MM.1S (cell line): ENCODE measurements around the gene RAB25.
A peak's percentile ranks its signal among the peaks of the same experiment; 100 is the strongest.

Experiments used
- DNase-seq: peaks from one replicate; pipeline ENCODE4 v3.0.0-alpha.2; 2015
- H2AFZ ChIP-seq: fragments of 300-600 bp; sonication (generic); 2 replicates; pipeline ENCODE4 v1.6.0; 2016; ENCODE audit warnings: antibody characterized with exemption, low read length
- H3F3A ChIP-seq: fragments of 300-600 bp; sonication (generic); 2 replicates; pipeline ENCODE4 v1.6.1; 2016; ENCODE audit warnings: mild to moderate bottlenecking, antibody characterized with exemption, low read length, moderate library complexity, mixed read lengths; ENCODE audit not compliant: insufficient read depth
- H3K27ac ChIP-seq: fragments of 300-600 bp; sonication (generic); 2 replicates; pipeline ENCODE4 v1.5.1; 2016; ENCODE audit warnings: mild to moderate bottlenecking, low read length
- H3K27me3 ChIP-seq: fragments of 300-600 bp; sonication (generic); replicated peaks from 2 replicates; pipeline ENCODE4 v1.6.0; 2016; ENCODE audit warnings: low read length; ENCODE audit not compliant: insufficient read depth
- H3K36me3 ChIP-seq: fragments of 300-600 bp; sonication (generic); replicated peaks from 2 replicates; pipeline ENCODE4 v1.6.1; 2016; ENCODE audit warnings: mild to moderate bottlenecking, low read length, mixed read lengths; ENCODE audit not compliant: insufficient read depth
- H3K4me1 ChIP-seq: fragments of 300-600 bp; sonication (generic); 2 replicates; pipeline ENCODE4 v1.6.1; 2016; ENCODE audit warnings: low read length, mixed read lengths
- H3K4me2 ChIP-seq: fragments of 300-600 bp; sonication (generic); 2 replicates; pipeline ENCODE4 v1.6.0; 2016; ENCODE audit warnings: low read depth, low read length
- H3K4me3 ChIP-seq: fragments of 300-600 bp; sonication (generic); 2 replicates; pipeline ENCODE4 v1.5.1; 2016; ENCODE audit warnings: low read length, mixed read lengths
- H3K79me2 ChIP-seq: fragments of 300-600 bp; sonication (generic); 2 replicates; pipeline ENCODE4 v1.6.1; 2016; ENCODE audit warnings: mixed run types, low read length, mixed read lengths
- H3K9ac ChIP-seq: fragments of 300-600 bp; sonication (generic); 2 replicates; pipeline ENCODE4 v1.6.1; 2016; ENCODE audit warnings: low read length, mixed read lengths
- H3K9me2 ChIP-seq: fragments of 300-600 bp; sonication (generic); replicated peaks from 2 replicates; pipeline ENCODE4 v1.6.1; 2016; ENCODE audit warnings: mild to moderate bottlenecking, low read length, mixed read lengths; ENCODE audit not compliant: insufficient read depth
- H3K9me3 ChIP-seq: fragments of 300-600 bp; sonication (generic); replicated peaks from 2 replicates; pipeline ENCODE4 v1.6.1; 2016; ENCODE audit warnings: mild to moderate bottlenecking, low read length, mixed read lengths; ENCODE audit not compliant: insufficient read depth
- H4K20me1 ChIP-seq: fragments of 300-600 bp; sonication (generic); 2 replicates; pipeline ENCODE4 v1.6.1; 2016; ENCODE audit warnings: mild to moderate bottlenecking, low read length, moderate library complexity, mixed read lengths; ENCODE audit not compliant: insufficient read depth
- EZH2 ChIP-seq: fragments of 300-600 bp; sonication (generic); optimal IDR thresholded peaks from 2 replicates; pipeline ENCODE3; 2017; ENCODE audit warnings: low read depth, mild to moderate bottlenecking, antibody characterized with exemption, low read length, mixed read lengths
- EZH2phosphoT487 ChIP-seq: fragments of 300-600 bp; sonication (generic); IDR thresholded peaks from 2 replicates; pipeline ENCODE4 v1.6.1; 2018; ENCODE audit warnings: antibody characterized with exemption, low read length
- TF ChIP-seq, protein P1 (sequence below): fragments of 300-600 bp; sonication (generic); IDR thresholded peaks from 2 replicates; pipeline ENCODE4 v1.5.1; 2016; ENCODE audit warnings: antibody characterized with exemption, low read length, mixed read lengths

RAB25 gene

DNA sequence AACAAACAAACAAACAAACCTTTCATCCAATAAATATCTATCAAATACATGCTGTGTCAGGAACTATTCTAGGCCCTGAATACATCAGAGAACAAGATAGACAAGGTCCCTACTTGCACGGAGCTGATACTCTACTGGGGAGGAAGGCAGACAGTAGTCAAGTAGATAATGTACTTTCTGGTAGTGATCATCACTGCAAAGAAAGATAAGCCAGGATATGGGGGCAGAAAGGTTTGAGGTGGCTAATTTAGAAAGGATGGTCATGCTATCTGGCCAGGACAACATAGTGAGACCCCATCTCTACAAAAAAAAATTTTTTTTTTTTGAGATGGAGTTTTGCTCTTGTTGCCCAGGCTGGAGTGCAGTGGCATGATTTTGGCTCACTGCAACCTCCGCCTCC lies 30.6 kb downstream of the RAB25 start:
- Histone ChIP-seq H3K9me3 (no peaks in the 10 kb centered on the region), H3K27ac (no peak overlapping the region), H3K36me3 (no peaks in the 10 kb centered on the region), H3K79me2 (no peaks in the 10 kb centered on the region), H3K9me2 (no peaks in the 10 kb centered on the region), H3K27me3 (no peaks in the 10 kb centered on the region), H3K4me2 (no peak overlapping the region), H2AFZ (no peak overlapping the region), H3F3A (no peaks in the 10 kb centered on the region), H3K9ac (no peak overlapping the region), H3K4me3 (no peak overlapping the region), H3K4me1 (peaks cover 16% of the 10 kb centered on the region), H4K20me1 (no peaks in the 10 kb centered on the region)
- TF ChIP-seq, protein P1, sequence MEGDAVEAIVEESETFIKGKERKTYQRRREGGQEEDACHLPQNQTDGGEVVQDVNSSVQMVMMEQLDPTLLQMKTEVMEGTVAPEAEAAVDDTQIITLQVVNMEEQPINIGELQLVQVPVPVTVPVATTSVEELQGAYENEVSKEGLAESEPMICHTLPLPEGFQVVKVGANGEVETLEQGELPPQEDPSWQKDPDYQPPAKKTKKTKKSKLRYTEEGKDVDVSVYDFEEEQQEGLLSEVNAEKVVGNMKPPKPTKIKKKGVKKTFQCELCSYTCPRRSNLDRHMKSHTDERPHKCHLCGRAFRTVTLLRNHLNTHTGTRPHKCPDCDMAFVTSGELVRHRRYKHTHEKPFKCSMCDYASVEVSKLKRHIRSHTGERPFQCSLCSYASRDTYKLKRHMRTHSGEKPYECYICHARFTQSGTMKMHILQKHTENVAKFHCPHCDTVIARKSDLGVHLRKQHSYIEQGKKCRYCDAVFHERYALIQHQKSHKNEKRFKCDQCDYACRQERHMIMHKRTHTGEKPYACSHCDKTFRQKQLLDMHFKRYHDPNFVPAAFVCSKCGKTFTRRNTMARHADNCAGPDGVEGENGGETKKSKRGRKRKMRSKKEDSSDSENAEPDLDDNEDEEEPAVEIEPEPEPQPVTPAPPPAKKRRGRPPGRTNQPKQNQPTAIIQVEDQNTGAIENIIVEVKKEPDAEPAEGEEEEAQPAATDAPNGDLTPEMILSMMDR, result no peak
- TF ChIP-seq EZH2, result no peak
- TF ChIP-seq EZH2phosphoT487, result no peak
- DNase-seq, result no peak

DNA sequence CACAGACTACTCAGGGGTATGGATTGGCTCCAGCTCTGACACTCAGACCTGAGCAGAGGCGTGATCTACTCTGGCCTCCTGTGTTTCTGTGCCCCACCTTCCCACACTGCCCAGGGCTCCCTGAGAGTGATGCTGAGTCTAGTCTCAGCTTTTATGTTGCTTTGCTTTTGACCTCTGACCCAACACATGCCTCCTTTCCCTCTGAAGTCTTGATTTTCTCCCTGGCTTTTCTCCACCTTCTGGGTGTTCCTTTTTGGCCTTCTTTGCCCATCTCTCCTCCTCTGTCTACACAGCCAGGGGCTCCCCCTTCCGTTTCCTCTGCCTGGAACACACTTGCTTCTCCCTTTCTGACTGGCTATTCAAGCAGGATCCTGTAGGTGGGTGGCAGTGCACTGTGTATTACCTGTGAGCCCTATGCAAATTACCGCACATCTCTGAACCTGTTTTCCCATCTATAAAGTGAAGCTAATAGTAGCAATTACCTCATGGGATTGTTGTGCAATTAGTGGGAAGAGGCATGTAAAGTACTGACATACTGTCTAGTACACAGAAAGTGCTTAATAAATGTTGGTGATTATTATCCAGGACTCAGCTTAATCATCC lies 35.0 kb downstream of the RAB25 start:
- Histone ChIP-seq H3K36me3 (no peaks in the 10 kb centered on the region), H3K9ac (peak overlapping the region; percentile 58; the same call in 1 of the 2 replicates), H3K4me2 (no peak overlapping the region; the same call in 1 of the 2 replicates), H3K79me2 (no peaks in the 10 kb centered on the region), H3K9me2 (no peaks in the 10 kb centered on the region), H3K4me3 (no peak overlapping the region), H3F3A (peaks cover 4% of the 10 kb centered on the region; the same call in 1 of the 2 replicates), H3K4me1 (peaks cover 16% of the 10 kb centered on the region), H2AFZ (no peak overlapping the region), H3K27ac (no peak overlapping the region), H3K27me3 (no peaks in the 10 kb centered on the region), H3K9me3 (no peaks in the 10 kb centered on the region), H4K20me1 (no peaks in the 10 kb centered on the region)
- TF ChIP-seq EZH2phosphoT487 (no peak), EZH2 (no peak)
- TF ChIP-seq, protein P1, result no peak
- no peak for DNase-seq

DNA sequence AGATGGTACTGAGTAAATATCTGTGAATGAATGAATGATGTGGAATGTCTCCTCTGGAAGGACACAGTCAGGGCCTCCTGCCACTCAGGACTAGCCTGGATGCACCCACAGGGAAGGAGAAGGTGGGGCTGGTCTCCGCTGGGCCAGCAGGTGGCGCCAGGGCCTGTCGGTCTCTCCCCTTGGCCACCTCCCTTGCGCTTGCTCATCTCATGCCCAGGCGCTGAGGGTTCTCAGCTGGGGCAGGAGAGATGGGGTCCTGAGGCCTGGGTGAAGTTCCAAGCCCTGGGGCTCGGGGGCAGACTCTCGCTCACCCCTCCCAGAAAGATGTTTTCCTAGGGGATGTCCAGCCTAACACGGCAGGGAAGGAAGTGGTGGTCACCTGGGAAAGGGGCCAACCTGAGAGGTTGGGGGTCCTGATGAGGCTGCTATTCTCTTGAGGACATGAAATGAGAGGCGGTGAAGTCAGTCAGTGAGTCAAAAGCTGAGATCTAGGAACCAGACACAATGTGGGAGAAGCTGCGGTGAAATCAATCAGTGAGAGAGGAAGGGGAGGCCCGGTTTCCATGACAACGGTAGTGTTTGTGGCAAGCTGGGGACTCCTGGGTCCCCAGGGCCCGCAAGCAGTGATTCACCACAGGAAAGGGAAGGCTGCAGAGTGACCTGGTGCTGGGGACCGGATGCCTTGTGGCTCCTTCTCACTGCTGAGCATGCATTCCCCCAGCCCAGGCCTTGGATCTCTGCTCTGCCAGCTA lies 35.9 kb downstream of the RAB25 start:
- no peaks in the 10 kb centered on the region for H3K36me3 ChIP-seq
- peak overlapping the region; percentile 71 for H3K4me2 ChIP-seq
- no peaks in the 10 kb centered on the region for H3K9me3 ChIP-seq
- H3K9me2 ChIP-seq, result no peaks in the 10 kb centered on the region
- no peak overlapping the region; the same call in 1 of the 2 replicates for H3K4me3 ChIP-seq
- peaks cover 16% of the 10 kb centered on the region for H3K4me1 ChIP-seq
- no peaks in the 10 kb centered on the region for H3K27me3 ChIP-seq
- no peaks in the 10 kb centered on the region for H4K20me1 ChIP-seq
- H3K27ac ChIP-seq, result peak overlapping the region; percentile 66
- peak overlapping the region; percentile 58 for H3K9ac ChIP-seq
- peaks cover 4% of the 10 kb centered on the region; the same call in 1 of the 2 replicates for H3F3A ChIP-seq
- no peak for TF ChIP-seq EZH2
- TF ChIP-seq, protein P1, result peak; percentile 100
- DNase-seq, result peak; percentile 89
- no peaks in the 10 kb centered on the region for H3K79me2 ChIP-seq
- H2AFZ ChIP-seq, result peak overlapping the region; percentile 52
